Smooth muscle cell (in vitro differentiated cells): Measurements from ENCODE around the gene SEMA4A. TPM values are rescaled to one million over a fixed set of nuclear protein-coding genes. Genes with fewer than 3 reads are reported as not detected.

Experiments
- DNase-seq: peaks from one replicate; lab custom pipeline; 2025; ENCODE audit not compliant: unreplicated experiment; lab: John Stamatoyannopoulos, UW
- H2AFZ ChIP-seq: fragments of 200-600 bp; sonication (generic); 2 replicates; pipeline ENCODE4 v1.6.0; 2016; ENCODE audit warnings: antibody characterized with exemption, low read depth, mild to moderate bottlenecking
- H3F3A ChIP-seq: fragments of 200-600 bp; sonication (generic); 2 replicates; pipeline ENCODE4 v1.6.0; 2017; ENCODE audit warnings: antibody characterized with exemption, low read depth
- H3K27ac ChIP-seq: fragments of 200-600 bp; sonication (generic); 2 replicates; pipeline ENCODE4 v1.5.1; 2016; ENCODE audit warnings: low read depth, mild to moderate bottlenecking
- H3K27me3 ChIP-seq: fragments of 200-600 bp; sonication (generic); 2 replicates; pipeline ENCODE4 v1.6.1; 2016; ENCODE audit warnings: low read depth, mild to moderate bottlenecking
- H3K36me3 ChIP-seq: fragments of 200-600 bp; sonication (generic); 2 replicates; pipeline ENCODE4 v1.5.1; 2016; ENCODE audit warnings: low read depth
- H3K4me1 ChIP-seq: fragments of 200-600 bp; sonication (generic); 2 replicates; pipeline ENCODE4 v1.5.1; 2016; ENCODE audit warnings: low read depth
- H3K4me2 ChIP-seq: fragments of 200-600 bp; sonication (generic); 2 replicates; pipeline ENCODE4 v1.6.0; 2016; ENCODE audit warnings: mild to moderate bottlenecking
- H3K4me3 ChIP-seq: fragments of 200-600 bp; sonication (generic); 2 replicates; pipeline ENCODE4 v1.5.1; 2016; ENCODE audit warnings: mild to moderate bottlenecking
- H3K79me2 ChIP-seq: fragments of 200-600 bp; sonication (generic); 2 replicates; pipeline ENCODE4 v1.6.0; 2016; ENCODE audit warnings: low read depth, mild to moderate bottlenecking
- H3K9ac ChIP-seq: fragments of 200-600 bp; sonication (generic); 2 replicates; pipeline ENCODE4 v1.6.0; 2016; ENCODE audit warnings: low read depth
- H3K9me3 ChIP-seq: fragments of 200-600 bp; sonication (generic); replicated peaks from 2 replicates; pipeline ENCODE4 v1.5.1; 2016; ENCODE audit warnings: low read depth
- H4K20me1 ChIP-seq: fragments of 200-600 bp; sonication (generic); 2 replicates; pipeline ENCODE4 v1.6.0; 2016; ENCODE audit warnings: low read depth
- WGBS: methylation state at CpG from one replicate; pipeline ENCODE4 v1.1.7; 2016; ENCODE audit warnings: low lambda C conversion rate; 5-methylcytosine and 5-hydroxymethylcytosine counted together
- polyA plus RNA-seq: library from polyadenylated mRNA; unstranded; fragments of >200 nt; fragmentation: Nextera tagmentation; extraction: Ambion mirVana; gene quantifications from 2 replicates; pipeline ENCODE4 v1.2.1, GENCODE V29; 2016
- total RNA-seq: library from RNA; depleted of rRNA; stranded (reverse); fragments of >200 nt; gene quantifications from 2 replicates; pipeline ENCODE4 v1.2.3, GENCODE V29; 2014
- TF ChIP-seq, protein P1 (sequence below): fragments of 200-600 bp; sonication (generic); IDR thresholded peaks from 2 replicates; pipeline ENCODE4 v1.5.1; 2017; ENCODE audit warnings: borderline replicate concordance, mild to moderate bottlenecking, antibody characterized with exemption; ENCODE audit not compliant: insufficient read depth, poor library complexity, severe bottlenecking

Gene SEMA4A
- total and polyA plus RNA-seq, 2 experiments from 2014 or later: 2.1 to 2.2 TPM

DNA sequence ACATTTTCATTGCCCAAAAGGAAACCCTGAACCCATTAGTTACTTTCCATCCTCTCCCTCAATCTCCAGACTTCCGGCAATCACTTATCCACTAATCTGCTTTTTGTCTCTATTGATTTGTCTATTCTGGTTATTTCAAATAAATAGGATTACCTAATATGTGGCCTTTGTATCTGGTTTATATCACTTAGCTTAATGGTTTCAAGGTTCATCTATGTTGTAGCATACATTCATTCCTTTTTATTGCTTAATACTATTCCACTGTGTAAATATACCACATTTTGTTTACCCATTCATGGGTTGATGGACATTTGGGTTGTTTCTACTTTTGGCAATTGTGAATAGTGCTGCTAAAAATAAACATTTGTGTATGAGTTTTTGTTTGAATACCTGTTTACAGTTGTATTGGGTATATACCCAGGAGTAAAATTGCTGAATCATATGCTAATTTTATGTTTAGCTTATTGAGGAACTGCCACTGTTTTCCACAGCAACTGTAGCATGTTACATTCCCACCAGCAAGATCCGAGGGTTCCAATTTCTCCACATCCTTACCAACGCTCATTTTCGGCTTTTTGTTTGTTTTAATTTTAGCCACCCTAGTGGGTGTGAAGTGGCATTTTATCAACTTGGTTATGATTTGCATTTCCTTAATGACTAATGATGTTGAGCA is 38.0 kb downstream of the SEMA4A start:
- H3K36me3 ChIP-seq: no peaks in the 10 kb centered on the region
- H2AFZ ChIP-seq: no peak overlapping the region
- no peak for DNase-seq
- H3F3A ChIP-seq: no peaks in the 10 kb centered on the region
- H3K4me2 ChIP-seq: no peak overlapping the region
- H3K4me1 ChIP-seq: peaks cover 7% of the 10 kb centered on the region
- H3K27me3 ChIP-seq: no peaks in the 10 kb centered on the region
- H3K4me3 ChIP-seq: no peak overlapping the region
- TF ChIP-seq, protein P1, sequence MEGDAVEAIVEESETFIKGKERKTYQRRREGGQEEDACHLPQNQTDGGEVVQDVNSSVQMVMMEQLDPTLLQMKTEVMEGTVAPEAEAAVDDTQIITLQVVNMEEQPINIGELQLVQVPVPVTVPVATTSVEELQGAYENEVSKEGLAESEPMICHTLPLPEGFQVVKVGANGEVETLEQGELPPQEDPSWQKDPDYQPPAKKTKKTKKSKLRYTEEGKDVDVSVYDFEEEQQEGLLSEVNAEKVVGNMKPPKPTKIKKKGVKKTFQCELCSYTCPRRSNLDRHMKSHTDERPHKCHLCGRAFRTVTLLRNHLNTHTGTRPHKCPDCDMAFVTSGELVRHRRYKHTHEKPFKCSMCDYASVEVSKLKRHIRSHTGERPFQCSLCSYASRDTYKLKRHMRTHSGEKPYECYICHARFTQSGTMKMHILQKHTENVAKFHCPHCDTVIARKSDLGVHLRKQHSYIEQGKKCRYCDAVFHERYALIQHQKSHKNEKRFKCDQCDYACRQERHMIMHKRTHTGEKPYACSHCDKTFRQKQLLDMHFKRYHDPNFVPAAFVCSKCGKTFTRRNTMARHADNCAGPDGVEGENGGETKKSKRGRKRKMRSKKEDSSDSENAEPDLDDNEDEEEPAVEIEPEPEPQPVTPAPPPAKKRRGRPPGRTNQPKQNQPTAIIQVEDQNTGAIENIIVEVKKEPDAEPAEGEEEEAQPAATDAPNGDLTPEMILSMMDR: no peak
- H3K27ac ChIP-seq: no peak overlapping the region
- H3K79me2 ChIP-seq: peaks cover 25% of the 10 kb centered on the region
- H4K20me1 ChIP-seq: no peaks in the 10 kb centered on the region
- H3K9me3 ChIP-seq: no peaks in the 10 kb centered on the region
- 93% methylated on average over 4 of the region's 4 CpGs for WGBS
- no peak overlapping the region for H3K9ac ChIP-seq

DNA sequence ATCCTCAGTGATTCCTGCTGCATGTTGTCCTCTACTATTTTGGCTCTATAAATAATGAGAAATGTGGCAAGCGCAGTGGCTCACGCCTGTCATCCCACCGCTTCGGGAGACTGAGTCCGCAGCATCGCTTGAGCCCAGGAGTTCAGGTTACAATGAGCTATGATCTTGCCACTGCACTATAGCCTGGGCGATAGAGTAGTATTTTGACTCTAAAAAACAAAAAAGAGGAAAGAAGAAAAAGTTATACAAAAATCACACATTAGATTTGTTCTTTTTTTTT is 39.8 kb downstream of the SEMA4A start:
- TF ChIP-seq, protein P1: no peak
- peak overlapping the region; percentile 31 for H3K27ac ChIP-seq
- H3K27me3 ChIP-seq: no peaks in the 10 kb centered on the region
- H3K4me2 ChIP-seq: peak overlapping the region; percentile 81
- no peak for DNase-seq
- peak overlapping the region; percentile 34 for H3K9ac ChIP-seq
- WGBS: 91% methylated on average over 7 of the region's 7 CpGs
- no peaks in the 10 kb centered on the region for H4K20me1 ChIP-seq
- peaks cover 7% of the 10 kb centered on the region for H3K4me1 ChIP-seq
- peaks cover 36% of the 10 kb centered on the region for H3K79me2 ChIP-seq
- peak overlapping the region; percentile 85 for H3K4me3 ChIP-seq
- H3K36me3 ChIP-seq: no peaks in the 10 kb centered on the region
- H2AFZ ChIP-seq: peak overlapping the region; percentile 88
- H3F3A ChIP-seq: no peaks in the 10 kb centered on the region
- no peaks in the 10 kb centered on the region for H3K9me3 ChIP-seq

DNA sequence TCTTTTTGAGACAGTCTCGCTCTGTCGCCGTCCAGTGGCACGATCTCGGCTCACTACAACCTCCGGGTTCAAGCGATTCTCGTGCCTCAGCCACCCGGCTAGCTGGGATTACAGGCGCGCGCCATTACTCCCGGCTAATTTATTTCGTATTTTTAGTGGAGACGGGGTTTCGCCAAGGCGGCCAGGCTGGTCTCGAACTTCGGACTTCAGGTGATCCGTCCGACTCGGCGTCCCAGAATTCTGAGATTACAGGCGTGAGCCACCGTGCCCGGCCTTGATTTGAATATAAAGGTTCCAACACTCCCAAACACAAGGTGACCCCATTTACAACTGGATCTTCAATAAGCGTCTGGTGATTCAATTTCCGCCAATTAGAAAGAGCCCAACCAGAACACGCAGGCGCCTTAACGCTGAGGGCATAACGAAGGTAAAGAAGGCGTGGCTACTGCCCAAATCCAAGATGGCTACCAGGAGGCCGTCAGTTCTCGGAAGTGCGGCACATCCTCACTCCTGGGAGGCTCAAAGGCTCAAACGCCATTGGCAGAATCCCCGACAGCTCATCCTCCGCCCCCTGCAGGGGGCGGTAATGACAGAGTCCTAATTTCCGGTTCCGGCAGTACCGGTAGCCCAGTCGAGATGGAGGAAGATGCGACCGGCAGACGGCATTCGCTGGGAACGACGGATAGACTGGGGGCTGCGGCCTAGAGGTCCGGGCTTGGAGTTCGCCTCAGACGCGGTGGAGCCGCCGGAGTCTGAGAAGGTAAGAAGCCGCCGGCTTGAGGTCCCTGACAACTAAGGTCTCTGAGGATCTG is 40.3 kb downstream of the SEMA4A start, which contains the start of gene SLC25A44:
TSS of gene SLC25A44 (plus strand) at position 617 of the 812 bp plus-strand sequence. CDS start 5,744 bp downstream, outside the sequence.
- TF ChIP-seq, protein P1: peak; percentile 51
- Histone ChIP-seq H3K4me2 (peak within 1 kb of the TSS; percentile 93), H3K9me3 (no peaks in the 10 kb centered on the region), H3K27me3 (no peaks in the 10 kb centered on the region), H4K20me1 (peaks cover 5% of the 10 kb centered on the region), H3K4me3 (peak within 1 kb of the TSS; percentile 85), H3K27ac (peak within 1 kb of the TSS; percentile 50), H3K36me3 (no peaks in the 10 kb centered on the region), H2AFZ (peak within 1 kb of the TSS; percentile 88), H3K9ac (peak within 1 kb of the TSS; percentile 85), H3K79me2 (peaks cover 41% of the 10 kb centered on the region), H3F3A (no peaks in the 10 kb centered on the region), H3K4me1 (peaks cover 7% of the 10 kb centered on the region)
- WGBS: 17% methylated on average over 59 of the region's 59 CpGs
- DNase-seq: peak; percentile 80

DNA sequence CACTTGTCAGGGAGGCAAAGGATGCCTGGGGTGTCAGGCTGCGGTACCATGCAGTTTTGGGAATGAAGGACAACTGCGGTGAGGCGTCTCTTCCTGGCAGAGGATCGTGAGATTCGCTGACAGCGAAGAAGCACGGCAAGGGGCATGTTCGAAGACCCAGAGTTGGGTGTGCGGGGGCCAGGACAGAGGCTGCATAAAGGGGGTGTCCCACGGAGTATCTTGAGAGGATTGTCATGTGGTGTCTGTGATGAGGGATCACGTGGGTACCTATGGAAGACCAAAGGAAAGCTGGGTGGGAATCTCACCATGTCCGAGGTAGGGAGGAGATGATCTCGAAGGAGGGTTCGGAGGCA is 40.9 kb downstream of the SEMA4A start:
- Histone ChIP-seq H3K4me2 (peak overlapping the region; percentile 93), H3K27me3 (no peaks in the 10 kb centered on the region), H3K79me2 (peaks cover 45% of the 10 kb centered on the region), H3K4me3 (peak overlapping the region; percentile 85), H3K9ac (peak overlapping the region; percentile 85), H3F3A (no peaks in the 10 kb centered on the region), H3K27ac (peak overlapping the region; percentile 50), H3K9me3 (no peaks in the 10 kb centered on the region), H2AFZ (peak overlapping the region; percentile 63), H3K4me1 (peaks cover 7% of the 10 kb centered on the region), H3K36me3 (no peaks in the 10 kb centered on the region), H4K20me1 (peaks cover 10% of the 10 kb centered on the region)
- 20% methylated on average over 14 of the region's 14 CpGs for WGBS
- no peak for DNase-seq
- TF ChIP-seq, protein P1: no peak
